Measurements from ENCODE around the gene SPRED2.

The SPRED2 gene

DNA sequence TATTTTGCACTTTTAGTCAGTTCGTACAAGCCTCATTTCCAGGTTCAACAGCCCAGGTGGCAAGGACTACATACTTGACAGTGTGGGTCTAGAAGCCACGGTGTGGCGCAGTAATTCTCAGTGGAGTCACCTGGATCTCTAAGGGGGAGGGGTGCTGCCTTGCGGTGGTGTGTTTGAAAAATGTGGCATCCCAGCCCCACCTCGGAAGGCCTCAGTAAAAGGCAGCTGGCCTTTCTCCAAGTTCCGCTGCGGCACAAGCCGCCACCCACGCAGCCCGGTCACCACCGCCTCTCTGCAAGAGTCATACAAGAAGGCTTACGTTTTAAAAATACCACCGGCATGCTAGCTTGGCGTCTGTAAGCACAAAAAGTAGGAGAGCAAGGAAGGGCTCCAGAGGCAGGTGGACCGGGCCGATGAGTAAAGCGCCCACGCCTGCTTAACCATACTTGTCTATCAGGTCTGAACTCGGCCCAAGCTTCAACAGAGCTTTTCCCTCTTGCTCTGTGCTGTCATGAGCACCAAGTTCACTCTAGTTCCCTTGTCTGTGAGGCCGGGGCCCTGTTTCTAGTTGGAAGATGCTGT is 49.5 kb downstream of the SPRED2 start:
- H3K4me2 ChIP-seq (ENCODE audit: low read length): peak overlapping the region; percentile 29
- H3K36me3 ChIP-seq (ENCODE audit: control insufficient read depth, insufficient read depth, low read length): no peaks in the 10 kb centered on the region
- no peaks in the 10 kb centered on the region for H3K27me3 ChIP-seq (ENCODE audit: control insufficient read depth, insufficient read depth, low read length)
- H3K9ac ChIP-seq: no peak overlapping the region
- peak overlapping the region; percentile 23 for H2AFZ ChIP-seq
- peak; percentile 50 for TF ChIP-seq CTCF (IDR thresholded peaks at IDR 0.05)
- peak overlapping the region; percentile 17 for H3K4me3 ChIP-seq (ENCODE audit: low read depth, low read length)
- H3K9me3 ChIP-seq (ENCODE audit: control insufficient read depth, low read length): no peaks in the 10 kb centered on the region
- peaks cover 28% of the 10 kb centered on the region for H3K79me2 ChIP-seq
- peak overlapping the region; percentile 85 for H3K27ac ChIP-seq
- H3K4me1 ChIP-seq: peaks cover 17% of the 10 kb centered on the region

DNA sequence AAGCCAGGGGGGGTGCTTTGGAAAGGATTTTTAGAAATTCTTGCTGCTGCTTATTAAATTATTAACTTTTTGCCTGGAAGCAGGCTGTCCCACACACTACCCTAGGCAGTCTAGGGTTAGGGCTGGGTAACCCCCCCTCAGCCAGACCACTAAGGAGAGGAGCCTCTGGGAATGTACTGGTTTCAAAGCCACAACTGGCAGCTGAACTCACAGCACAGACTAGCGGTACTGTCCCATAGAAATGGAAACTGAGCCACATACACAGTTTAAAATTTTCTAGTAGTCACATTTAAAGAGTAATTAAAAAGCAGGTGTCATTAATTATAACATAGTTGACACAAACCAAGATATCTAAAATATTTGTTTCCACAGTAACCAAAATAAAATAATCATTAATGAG is 50.1 kb downstream of the SPRED2 start:
- no peaks in the 10 kb centered on the region for H3K27me3 ChIP-seq (ENCODE audit: control insufficient read depth, insufficient read depth, low read length)
- no peak overlapping the region for H2AFZ ChIP-seq
- H3K27ac ChIP-seq: peak overlapping the region; percentile 85
- H3K4me3 ChIP-seq (ENCODE audit: low read depth, low read length): peak overlapping the region; percentile 17
- H3K9ac ChIP-seq: no peak overlapping the region
- H3K36me3 ChIP-seq (ENCODE audit: control insufficient read depth, insufficient read depth, low read length): no peaks in the 10 kb centered on the region
- no peaks in the 10 kb centered on the region for H3K9me3 ChIP-seq (ENCODE audit: control insufficient read depth, low read length)
- H3K79me2 ChIP-seq: peaks cover 31% of the 10 kb centered on the region
- peaks cover 17% of the 10 kb centered on the region for H3K4me1 ChIP-seq
- TF ChIP-seq CTCF (IDR thresholded peaks at IDR 0.05): no peak
- H3K4me2 ChIP-seq (ENCODE audit: low read length): peak overlapping the region; percentile 29

- Histone ChIP-seq H3K4me1 (peaks cover 12% of the 10 kb centered on the region), H3K79me2 (peaks cover 30% of the 10 kb centered on the region), H2AFZ (no peak overlapping the region), H3K9ac (no peak overlapping the region), H3K27ac (no peak overlapping the region), H3K9me3 (ENCODE audit: control insufficient read depth, low read length) (no peaks in the 10 kb centered on the region), H3K4me3 (ENCODE audit: low read depth, low read length) (no peak overlapping the region), H3K4me2 (ENCODE audit: low read length) (no peak overlapping the region), H3K27me3 (ENCODE audit: control insufficient read depth, insufficient read depth, low read length) (no peaks in the 10 kb centered on the region), H3K36me3 (ENCODE audit: control insufficient read depth, insufficient read depth, low read length) (no peaks in the 10 kb centered on the region)
- TF ChIP-seq CTCF (IDR thresholded peaks at IDR 0.05): no peak
Measured at GRCh38 chr2:65381607-65382051, 50.8 kb downstream of the SPRED2 start.

DNA sequence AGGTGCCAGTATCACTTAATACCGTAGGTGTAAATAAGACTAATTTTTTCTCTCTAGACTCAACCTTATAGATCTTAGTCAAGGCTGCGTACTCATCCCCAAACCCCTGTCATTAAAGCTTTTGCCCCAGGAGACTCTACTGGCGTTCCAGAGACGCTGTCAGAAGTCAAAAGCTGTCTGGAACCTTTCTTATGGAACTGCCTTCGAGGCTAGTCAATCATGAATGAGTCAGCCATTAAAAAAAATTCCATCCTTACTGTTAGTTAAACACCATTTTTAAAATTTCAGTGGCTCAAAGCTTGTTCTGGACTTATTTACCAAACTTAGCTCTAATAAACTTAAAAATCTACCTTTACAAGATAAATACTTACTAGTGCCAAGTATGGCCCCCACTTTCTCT is 52.1 kb downstream of the SPRED2 start:
- Histone ChIP-seq H3K79me2 (peaks cover 43% of the 10 kb centered on the region), H3K36me3 (ENCODE audit: control insufficient read depth, insufficient read depth, low read length) (no peaks in the 10 kb centered on the region), H3K4me3 (ENCODE audit: low read depth, low read length) (no peak overlapping the region), H3K27me3 (ENCODE audit: control insufficient read depth, insufficient read depth, low read length) (no peaks in the 10 kb centered on the region), H2AFZ (no peak overlapping the region), H3K9me3 (ENCODE audit: control insufficient read depth, low read length) (no peaks in the 10 kb centered on the region), H3K9ac (no peak overlapping the region), H3K27ac (no peak overlapping the region), H3K4me2 (ENCODE audit: low read length) (no peak overlapping the region), H3K4me1 (peaks cover 11% of the 10 kb centered on the region)
- TF ChIP-seq CTCF (IDR thresholded peaks at IDR 0.05): no peak

- Histone ChIP-seq H3K27ac (no peak overlapping the region), H3K4me1 (peaks cover 16% of the 10 kb centered on the region)
Measured at GRCh38 chr2:65379721-65380171, 52.7 kb downstream of the SPRED2 start.

More at GRCh38 chr2:65379721-65380171, 52.7 kb downstream of the SPRED2 start:
- no peak overlapping the region for H3K4me2 ChIP-seq (ENCODE audit: low read length)
- H3K36me3 ChIP-seq (ENCODE audit: control insufficient read depth, insufficient read depth, low read length): no peaks in the 10 kb centered on the region
- TF ChIP-seq CTCF (IDR thresholded peaks at IDR 0.05): no peak
- H3K79me2 ChIP-seq: peaks cover 48% of the 10 kb centered on the region
- H3K4me3 ChIP-seq (ENCODE audit: low read depth, low read length): no peak overlapping the region
- no peak overlapping the region for H3K9ac ChIP-seq
- no peak overlapping the region for H2AFZ ChIP-seq
- H3K9me3 ChIP-seq (ENCODE audit: control insufficient read depth, low read length): no peaks in the 10 kb centered on the region
- H3K27me3 ChIP-seq (ENCODE audit: control insufficient read depth, insufficient read depth, low read length): no peaks in the 10 kb centered on the region

Data from parathyroid adenoma (tissue), 2 donors.